ENCODE measurements around the gene KAT2B.
"Not testable (repeated sequence)": the region's sequence is repeated elsewhere in the genome, so short reads cannot be mapped to it uniquely, and the experiment has no call there.

The KAT2B gene

GRCh38 chr3:20039765-20040547, at the start of gene KAT2B:
KAT2B (plus strand) TSS chr3:20040446; CDS start chr3:20040478, 32 bp downstream.
- peak; percentile 43 to 77 for DNase-seq (ENCODE audit: extremely low read depth in 1 of 2, low read depth in 1 of 2)

GRCh38 chr3:19994796-19995195, 45.5 kb upstream of the KAT2B start:
- DNase-seq (ENCODE audit: extremely low read depth in 1 of 2, low read depth in 1 of 2): no peak

- no peak for DNase-seq (ENCODE audit: extremely low read depth in 1 of 2, low read depth in 1 of 2)
Observed at GRCh38 chr3:19997502-19997901, 42.7 kb upstream of the KAT2B start.

- DNase-seq (ENCODE audit: extremely low read depth in 1 of 2, low read depth in 1 of 2): no peak
Observed at GRCh38 chr3:20001932-20002331, 38.3 kb upstream of the KAT2B start.

GRCh38 chr3:20007960-20008359, 32.3 kb upstream of the KAT2B start:
- DNase-seq (ENCODE audit: extremely low read depth in 1 of 2, low read depth in 1 of 2): no peak

GRCh38 chr3:20008646-20009045, 31.6 kb upstream of the KAT2B start:
- DNase-seq (ENCODE audit: extremely low read depth in 1 of 2, low read depth in 1 of 2): no peak

- no peak for DNase-seq (ENCODE audit: extremely low read depth in 1 of 2, low read depth in 1 of 2)
Observed at GRCh38 chr3:20012164-20012563, 28.1 kb upstream of the KAT2B start, which contains the start of gene PP2D1. PP2D1 (minus strand) TSS chr3:20012264; CDS start chr3:20012072, 192 bp downstream.

GRCh38 chr3:20013396-20013795, 26.9 kb upstream of the KAT2B start:
- no peak for DNase-seq (ENCODE audit: extremely low read depth in 1 of 2, low read depth in 1 of 2)

- no peak for DNase-seq (ENCODE audit: extremely low read depth in 1 of 2, low read depth in 1 of 2)
Observed at GRCh38 chr3:20015525-20015924, 24.7 kb upstream of the KAT2B start.

- DNase-seq (ENCODE audit: extremely low read depth in 1 of 2, low read depth in 1 of 2): not testable (repeated sequence)
Observed at GRCh38 chr3:20016076-20016475, 24.2 kb upstream of the KAT2B start.

GRCh38 chr3:20022954-20023622, 17.2 kb upstream of the KAT2B start:
- DNase-seq (ENCODE audit: extremely low read depth in 1 of 2, low read depth in 1 of 2): no peak

GRCh38 chr3:20023623-20024405, 16.4 kb upstream of the KAT2B start:
- no peak for DNase-seq (ENCODE audit: extremely low read depth in 1 of 2, low read depth in 1 of 2)

- no peak for DNase-seq (ENCODE audit: extremely low read depth in 1 of 2, low read depth in 1 of 2)
Observed at GRCh38 chr3:20027136-20027535, 13.1 kb upstream of the KAT2B start.

- DNase-seq (ENCODE audit: extremely low read depth in 1 of 2, low read depth in 1 of 2): no peak
Observed at GRCh38 chr3:20028905-20029331, 11.3 kb upstream of the KAT2B start.

- not testable (repeated sequence) for DNase-seq (ENCODE audit: extremely low read depth in 1 of 2, low read depth in 1 of 2)
Observed at GRCh38 chr3:20031939-20032338, 8.3 kb upstream of the KAT2B start.

- no peak for DNase-seq (ENCODE audit: extremely low read depth in 1 of 2, low read depth in 1 of 2)
Observed at GRCh38 chr3:20035019-20035418, 5.2 kb upstream of the KAT2B start.

GRCh38 chr3:20037255-20037996, 2.8 kb upstream of the KAT2B start:
- no peak for DNase-seq (ENCODE audit: extremely low read depth in 1 of 2, low read depth in 1 of 2)

- no peak for DNase-seq (ENCODE audit: extremely low read depth in 1 of 2, low read depth in 1 of 2)
Observed at GRCh38 chr3:20038699-20039465, 1.4 kb upstream of the KAT2B start.

- DNase-seq (ENCODE audit: extremely low read depth in 1 of 2, low read depth in 1 of 2): no peak
Observed at GRCh38 chr3:20039466-20039764, 831 bp upstream of the KAT2B start.

GRCh38 chr3:20040548-20041196, 426 bp downstream of the KAT2B start:
- DNase-seq (ENCODE audit: extremely low read depth in 1 of 2, low read depth in 1 of 2): peak in 1 of 2 donors; percentile 49
